GM10248 (cell line): ENCODE data around the gene TLR1.

Experiments
- CTCF ChIA-PET: fragments of 300-600 bp; sonication (Branson Sonifier 250); formaldehyde crosslinking; extraction: SDS; loops from one replicate; lab custom pipeline; 2021; ENCODE audit warnings: antibody characterized with exemption; lab: Yijun Ruan, JAX
- POLR2A ChIA-PET: fragments of 350-650 bp; sonication (Branson Sonifier 250); formaldehyde crosslinking; extraction: SDS; loops from one replicate; lab custom pipeline; 2020; ENCODE audit warnings: antibody characterized with exemption; lab: Yijun Ruan, JAX
- DNase-seq: peaks from one replicate; pipeline ENCODE4 v3.0.0; 2012; ENCODE audit errors: extremely low spot score
- CTCF ChIP-seq: IDR thresholded peaks from 2 replicates; pipeline ENCODE4 v1.5.1; 2012; ENCODE audit warnings: mild to moderate bottlenecking, low read depth; ENCODE audit errors: extremely low read depth, missing control alignments, control extremely low read depth

TLR1 gene

GRCh38 chr4:38800961-38801450 is 3.6 kb downstream of the TLR1 start:
- no peak for TF ChIP-seq CTCF
- POLR2A ChIA-PET, result interaction anchor here (2.7 kb wide), 1 partner anchor 18 kb away, joined by 10 read pairs; the partner anchor contains the start of gene TLR10
- CTCF ChIA-PET, result interaction anchor here (1.4 to 16.4 kb wide), 6 partner anchors 8 to 60 kb away, joined by 4 to 256 read pairs (median 30); partner anchors contain the start of gene TLR10
- no peak for DNase-seq

GRCh38 chr4:38800366-38800765 is 4.2 kb downstream of the TLR1 start:
- no peak for DNase-seq
- ChIA-PET CTCF (interaction anchor here (1.4 to 16.4 kb wide), 5 partner anchors 10 to 61 kb away, joined by 4 to 256 read pairs (median 50); partner anchors contain the start of gene TLR10), POLR2A (interaction anchor here (0.6 to 2.7 kb wide), 3 partner anchors 18 to 1841 kb away, joined by 4 to 10 read pairs (median 4); partner anchors contain the start of gene TLR10)
- no peak for TF ChIP-seq CTCF

- TF ChIP-seq CTCF, result no peak
- no peak for DNase-seq
- ChIA-PET CTCF (interaction anchor here (1.1 to 16.4 kb wide), 6 partner anchors 10 to 61 kb away, joined by 3 to 256 read pairs (median 9); partner anchors contain the start of genes TLR1 and TLR10), POLR2A (interaction anchor here (0.8 kb wide), 1 partner anchor 9 kb away, joined by 3 read pairs; the partner anchor contains the start of gene TLR1)
Observed at GRCh38 chr4:38795087-38795486, 9.5 kb downstream of the TLR1 start.

GRCh38 chr4:38794051-38794450 is 10.5 kb downstream of the TLR1 start:
- POLR2A ChIA-PET, result no interaction called here
- DNase-seq, result no peak
- no peak for TF ChIP-seq CTCF
- CTCF ChIA-PET, result interaction anchor here (0.8 to 16.4 kb wide), 7 partner anchors 8 to 614 kb away, joined by 3 to 256 read pairs (median 4); partner anchors contain the start of genes TLR1 and TLR10

- POLR2A ChIA-PET, result interaction anchor here (1.0 to 1.6 kb wide), 2 partner anchors 9 to 13 kb away, joined by 4 read pairs; partner anchors contain the start of gene TLR10
- TF ChIP-seq CTCF, result no peak
- CTCF ChIA-PET, result interaction anchor here (1.0 to 16.4 kb wide), 6 partner anchors 8 to 40 kb away, joined by 3 to 256 read pairs (median 4); partner anchors contain the start of genes TLR1 and TLR10
- no peak for DNase-seq
Observed at GRCh38 chr4:38791010-38791409, 13.6 kb downstream of the TLR1 start.

GRCh38 chr4:38788317-38788716 is 16.3 kb downstream of the TLR1 start:
- no peak for TF ChIP-seq CTCF
- CTCF ChIA-PET, result interaction anchor here (1.1 to 4.3 kb wide), 7 partner anchors 8 to 73 kb away, joined by 3 to 50 read pairs (median 5); partner anchors contain the start of gene TLR1
- no peak for DNase-seq
- POLR2A ChIA-PET, result no interaction called here
